Measurements from ENCODE around the gene CCDC196.

The CCDC196 gene

GRCh38 chr14:66503532-66503931 is 17.4 kb downstream of the CCDC196 start:
- peak; percentile 84 for DNase-seq (ENCODE audit: low read depth)
- H3K4me3 ChIP-seq (ENCODE audit: low read depth, low read length): no peak overlapping the region
- no peak for TF ChIP-seq CTCF (conservative IDR thresholded peaks at IDR 0.05; ENCODE audit: low read depth, low read length)

DNA sequence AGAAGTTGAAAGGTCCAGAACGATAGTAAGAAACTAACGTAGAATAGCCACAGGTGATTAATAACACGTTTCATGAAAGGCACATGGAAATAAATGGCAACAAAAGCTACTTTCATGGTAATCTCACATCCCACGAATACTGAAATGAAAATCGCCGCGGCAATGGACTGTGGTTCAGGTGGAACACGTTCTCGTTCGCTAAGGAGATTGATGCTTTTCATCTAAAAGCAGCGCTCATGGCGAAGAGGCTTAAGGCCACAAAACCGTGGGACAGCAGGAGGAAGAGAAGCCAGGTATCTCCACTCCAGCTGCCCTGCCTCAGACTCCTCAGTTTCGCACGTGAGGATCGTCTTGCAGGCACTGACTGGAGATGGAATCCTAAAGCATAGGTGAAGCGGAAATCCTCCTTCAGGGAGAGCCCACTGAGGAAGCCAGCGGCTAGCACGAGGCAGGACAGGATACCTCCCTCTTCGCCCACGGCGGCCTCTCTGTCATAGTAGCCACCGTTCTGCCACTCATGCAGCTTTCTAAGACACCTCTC is 21.1 kb downstream of the CCDC196 start:
- peak overlapping the region; percentile 93 for H3K4me3 ChIP-seq (ENCODE audit: low read depth, low read length)
- DNase-seq (ENCODE audit: low read depth): no peak
- no peak for TF ChIP-seq CTCF (conservative IDR thresholded peaks at IDR 0.05; ENCODE audit: low read depth, low read length)

GRCh38 chr14:66507722-66508546 is 21.8 kb downstream of the CCDC196 start, which contains the start of gene GPHN:
Gene GPHN (plus strand): TSS chr14:66508147.
- TF ChIP-seq CTCF (conservative IDR thresholded peaks at IDR 0.05; ENCODE audit: low read depth, low read length): peak; percentile 50
- peak within 1 kb of the TSS; percentile 93 for H3K4me3 ChIP-seq (ENCODE audit: low read depth, low read length)

GRCh38 chr14:66508547-66508845 is 22.3 kb downstream of the CCDC196 start:
- no peak for DNase-seq (ENCODE audit: low read depth)

More at GRCh38 chr14:66507722-66508546, 21.8 kb downstream of the CCDC196 start, which contains the start of gene GPHN:
- DNase-seq (ENCODE audit: low read depth): peak; percentile 99

GRCh38 chr14:66508846-66509621 is 22.9 kb downstream of the CCDC196 start:
- no peak for TF ChIP-seq CTCF (conservative IDR thresholded peaks at IDR 0.05; ENCODE audit: low read depth, low read length)
- DNase-seq (ENCODE audit: low read depth): peak; percentile 33

More at GRCh38 chr14:66508547-66508845, 22.3 kb downstream of the CCDC196 start:
- peak overlapping the region; percentile 93 for H3K4me3 ChIP-seq (ENCODE audit: low read depth, low read length)
- TF ChIP-seq CTCF (conservative IDR thresholded peaks at IDR 0.05; ENCODE audit: low read depth, low read length): no peak

GRCh38 chr14:66509874-66510273 is 23.7 kb downstream of the CCDC196 start:
- TF ChIP-seq CTCF (conservative IDR thresholded peaks at IDR 0.05; ENCODE audit: low read depth, low read length): no peak
- peak overlapping the region; percentile 93 for H3K4me3 ChIP-seq (ENCODE audit: low read depth, low read length)
- peak; percentile 18 for DNase-seq (ENCODE audit: low read depth)

More at GRCh38 chr14:66508846-66509621, 22.9 kb downstream of the CCDC196 start:
- H3K4me3 ChIP-seq (ENCODE audit: low read depth, low read length): peak overlapping the region; percentile 93

All from choroid plexus epithelial cell (primary cell).